GM23338 (cell line): ENCODE measurements around the gene ADAMTS8.

Experiments used
- CREB1 ChIP-seq: fragments of 250-450 bp; sonication (Bioruptor Pico); IDR thresholded peaks from 2 replicates; pipeline ENCODE4 v1.5.0; 2020; ENCODE audit warnings: low read depth, mild to moderate bottlenecking, moderate library complexity
- EZH2 ChIP-seq: fragments of 200-600 bp; sonication (generic); IDR thresholded peaks from one replicate; pipeline ENCODE4 v1.8.0; 2017; ENCODE audit warnings: antibody characterized with exemption, mild to moderate bottlenecking, low read depth; ENCODE audit not compliant: unreplicated experiment
- JUNB ChIP-seq: IDR thresholded peaks from one replicate; pipeline ENCODE4 v1.6.1; 2016; ENCODE audit warnings: antibody characterized with exemption; ENCODE audit not compliant: unreplicated experiment
- ZNF114 ChIP-seq: fragments of 250-450 bp; sonication (Bioruptor Pico); IDR thresholded peaks from 2 replicates; pipeline ENCODE4 v1.5.0; 2020; ENCODE audit warnings: mild to moderate bottlenecking, moderate library complexity
- ZNF331 ChIP-seq: fragments of 250-450 bp; sonication (Bioruptor Pico); IDR thresholded peaks from 2 replicates; pipeline ENCODE4 v1.5.0; 2020; ENCODE audit warnings: low read depth, mild to moderate bottlenecking, moderate library complexity
- TF ChIP-seq, protein P1 (sequence below), 2 experiments: fragments of 200-600 bp in 1 of 2; sonication (generic) in 1 of 2; conservative IDR thresholded peaks; 2 replicates each; pipeline versions ENCODE4 v1.5.1 to v1.6.1; 2016 to 2017; ENCODE audit warnings: antibody characterized with exemption in 2 of 2, low read depth in 2 of 2, mild to moderate bottlenecking in 2 of 2, moderate library complexity in 1 of 2
- TF ChIP-seq, protein P2 (sequence below): IDR thresholded peaks from one replicate; pipeline ENCODE4 v1.6.1; 2018; ENCODE audit warnings: antibody characterized with exemption; ENCODE audit not compliant: unreplicated experiment

DNA sequence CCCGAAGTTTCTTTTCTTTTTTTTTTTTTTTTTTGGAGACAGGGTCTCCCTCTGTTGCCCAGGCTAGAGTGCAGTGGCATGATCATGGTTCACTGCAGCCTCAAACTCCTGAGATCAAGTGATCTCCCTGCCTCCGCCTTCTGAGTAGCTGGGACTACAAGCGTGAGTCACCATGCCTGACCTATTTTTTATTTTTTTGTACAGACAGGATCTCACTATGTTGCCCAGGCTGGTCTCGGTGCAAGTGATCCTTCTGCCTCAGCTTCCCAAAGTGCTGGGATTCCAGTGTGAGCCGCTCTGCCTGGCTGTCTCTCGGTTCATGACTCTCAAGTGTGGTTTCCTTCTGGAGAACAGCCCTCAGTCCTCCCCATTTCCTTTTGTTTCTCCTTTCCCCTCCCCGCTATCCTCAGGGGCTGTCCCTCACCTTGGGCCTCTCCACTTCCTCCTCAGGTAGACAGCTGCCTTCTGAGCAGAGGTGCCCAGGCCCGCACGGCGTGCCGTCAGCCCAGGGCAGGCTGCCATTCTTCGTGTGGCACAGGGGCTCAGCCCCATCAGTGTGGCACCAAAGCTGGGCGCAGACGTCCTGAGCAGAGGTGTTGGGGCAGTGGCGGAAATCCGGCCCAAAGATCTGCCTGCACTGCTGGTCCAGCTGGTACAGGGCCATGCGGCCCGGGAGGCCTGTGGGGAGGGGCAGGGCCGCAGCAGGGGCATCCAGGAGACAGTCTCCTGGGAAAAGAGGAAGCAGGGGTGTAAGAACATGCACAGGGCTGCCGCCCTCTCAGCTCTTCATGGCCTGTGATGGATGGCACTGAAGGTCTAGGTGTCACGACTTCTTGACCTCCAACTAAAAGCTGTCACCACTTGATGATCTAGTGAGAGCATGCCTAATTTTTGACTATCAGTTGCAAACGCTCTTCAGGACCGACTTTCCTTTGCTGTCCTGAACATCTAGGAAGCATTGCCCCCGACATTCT lies 14.0 kb downstream of the ADAMTS8 start:
- TF ChIP-seq, protein P1, sequence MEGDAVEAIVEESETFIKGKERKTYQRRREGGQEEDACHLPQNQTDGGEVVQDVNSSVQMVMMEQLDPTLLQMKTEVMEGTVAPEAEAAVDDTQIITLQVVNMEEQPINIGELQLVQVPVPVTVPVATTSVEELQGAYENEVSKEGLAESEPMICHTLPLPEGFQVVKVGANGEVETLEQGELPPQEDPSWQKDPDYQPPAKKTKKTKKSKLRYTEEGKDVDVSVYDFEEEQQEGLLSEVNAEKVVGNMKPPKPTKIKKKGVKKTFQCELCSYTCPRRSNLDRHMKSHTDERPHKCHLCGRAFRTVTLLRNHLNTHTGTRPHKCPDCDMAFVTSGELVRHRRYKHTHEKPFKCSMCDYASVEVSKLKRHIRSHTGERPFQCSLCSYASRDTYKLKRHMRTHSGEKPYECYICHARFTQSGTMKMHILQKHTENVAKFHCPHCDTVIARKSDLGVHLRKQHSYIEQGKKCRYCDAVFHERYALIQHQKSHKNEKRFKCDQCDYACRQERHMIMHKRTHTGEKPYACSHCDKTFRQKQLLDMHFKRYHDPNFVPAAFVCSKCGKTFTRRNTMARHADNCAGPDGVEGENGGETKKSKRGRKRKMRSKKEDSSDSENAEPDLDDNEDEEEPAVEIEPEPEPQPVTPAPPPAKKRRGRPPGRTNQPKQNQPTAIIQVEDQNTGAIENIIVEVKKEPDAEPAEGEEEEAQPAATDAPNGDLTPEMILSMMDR (conservative IDR thresholded peaks at IDR 0.05; ENCODE audit: low read depth in 2 of 2) = no peak
- TF ChIP-seq EZH2 (no peak), CREB1 (CRISPR knock-in tag) (no peak), ZNF331 (CRISPR knock-in tag) (no peak), ZNF114 (CRISPR knock-in tag) (no peak), JUNB (no peak)
- TF ChIP-seq, protein P2, sequence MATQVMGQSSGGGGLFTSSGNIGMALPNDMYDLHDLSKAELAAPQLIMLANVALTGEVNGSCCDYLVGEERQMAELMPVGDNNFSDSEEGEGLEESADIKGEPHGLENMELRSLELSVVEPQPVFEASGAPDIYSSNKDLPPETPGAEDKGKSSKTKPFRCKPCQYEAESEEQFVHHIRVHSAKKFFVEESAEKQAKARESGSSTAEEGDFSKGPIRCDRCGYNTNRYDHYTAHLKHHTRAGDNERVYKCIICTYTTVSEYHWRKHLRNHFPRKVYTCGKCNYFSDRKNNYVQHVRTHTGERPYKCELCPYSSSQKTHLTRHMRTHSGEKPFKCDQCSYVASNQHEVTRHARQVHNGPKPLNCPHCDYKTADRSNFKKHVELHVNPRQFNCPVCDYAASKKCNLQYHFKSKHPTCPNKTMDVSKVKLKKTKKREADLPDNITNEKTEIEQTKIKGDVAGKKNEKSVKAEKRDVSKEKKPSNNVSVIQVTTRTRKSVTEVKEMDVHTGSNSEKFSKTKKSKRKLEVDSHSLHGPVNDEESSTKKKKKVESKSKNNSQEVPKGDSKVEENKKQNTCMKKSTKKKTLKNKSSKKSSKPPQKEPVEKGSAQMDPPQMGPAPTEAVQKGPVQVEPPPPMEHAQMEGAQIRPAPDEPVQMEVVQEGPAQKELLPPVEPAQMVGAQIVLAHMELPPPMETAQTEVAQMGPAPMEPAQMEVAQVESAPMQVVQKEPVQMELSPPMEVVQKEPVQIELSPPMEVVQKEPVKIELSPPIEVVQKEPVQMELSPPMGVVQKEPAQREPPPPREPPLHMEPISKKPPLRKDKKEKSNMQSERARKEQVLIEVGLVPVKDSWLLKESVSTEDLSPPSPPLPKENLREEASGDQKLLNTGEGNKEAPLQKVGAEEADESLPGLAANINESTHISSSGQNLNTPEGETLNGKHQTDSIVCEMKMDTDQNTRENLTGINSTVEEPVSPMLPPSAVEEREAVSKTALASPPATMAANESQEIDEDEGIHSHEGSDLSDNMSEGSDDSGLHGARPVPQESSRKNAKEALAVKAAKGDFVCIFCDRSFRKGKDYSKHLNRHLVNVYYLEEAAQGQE = no peak
